HG03025 (cell line): ENCODE results near the gene CHRNB2.

Experiments used
- ATAC-seq: cut with Tn5 transposase; IDR thresholded peaks from one replicate; pipeline ENCODE4 v1.9.1; 2021; ENCODE audit warnings: mild to moderate bottlenecking, moderate library complexity; ENCODE audit not compliant: unreplicated experiment, low FRiP score

CHRNB2 gene

DNA sequence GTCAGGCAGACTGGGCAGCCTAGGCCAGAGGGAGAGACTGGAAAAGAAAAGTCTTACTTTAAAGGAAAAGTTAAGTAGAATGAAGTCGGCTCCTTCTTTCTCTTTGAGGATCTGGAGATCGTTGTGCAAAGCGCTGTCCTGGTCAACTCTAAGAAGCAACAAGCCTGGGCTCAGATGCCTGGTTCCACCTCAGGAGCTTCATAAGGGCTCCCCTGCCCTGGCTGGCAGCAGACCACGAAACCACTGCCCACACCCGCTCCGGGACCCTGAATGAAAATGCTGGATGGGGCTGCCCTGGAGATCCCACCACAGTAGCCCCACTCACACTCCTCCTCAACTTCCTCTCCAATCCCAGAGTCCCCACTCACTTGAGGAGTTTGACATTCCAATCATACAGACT is 15.5 kb upstream of the CHRNB2 start:
- ATAC-seq, result no peak

DNA sequence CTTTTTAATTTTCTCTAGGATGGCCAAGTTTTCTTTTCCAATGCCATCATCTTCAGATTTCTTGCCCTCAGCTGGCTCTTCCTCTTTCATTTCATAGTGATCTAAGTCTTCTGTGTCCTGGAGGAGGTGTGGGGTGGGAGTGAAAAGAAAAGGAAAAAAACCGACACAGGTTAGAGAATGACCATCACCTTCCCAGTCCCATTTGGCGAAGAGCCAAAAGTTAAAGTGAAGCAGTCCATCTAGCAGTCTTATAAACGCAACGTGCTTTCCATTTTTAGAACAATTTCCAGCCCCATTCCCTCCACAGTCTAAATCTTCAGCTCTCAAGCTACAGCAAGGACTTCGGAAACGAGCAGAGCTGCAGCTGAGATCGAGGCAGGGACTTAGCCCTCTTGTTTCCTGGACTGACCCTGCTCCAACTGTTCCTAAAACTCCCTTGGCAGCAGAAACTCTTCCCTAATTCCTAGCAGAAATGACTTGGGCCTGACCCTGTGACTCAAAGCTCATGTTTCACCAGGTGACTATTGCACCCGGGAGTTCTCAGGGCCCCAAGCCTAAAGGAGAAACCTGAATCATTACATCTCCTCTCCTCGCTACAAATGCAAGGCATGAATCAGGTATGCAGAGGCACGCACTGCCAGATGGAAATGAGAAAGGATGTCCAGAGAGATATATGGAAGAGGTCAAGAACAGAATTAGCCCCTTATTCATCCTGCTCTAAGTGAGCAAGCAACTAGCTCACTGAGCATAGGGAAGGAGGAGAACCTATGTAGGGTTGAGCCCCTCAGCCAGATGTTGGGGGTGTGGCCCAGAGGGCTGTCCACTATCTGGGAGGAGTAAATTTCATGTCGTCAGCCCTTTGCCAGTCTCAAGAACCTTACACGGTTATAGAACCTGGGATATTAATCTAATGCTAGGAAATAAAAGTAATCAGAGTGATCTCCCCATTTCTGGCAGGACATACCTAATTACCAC is 14.2 kb upstream of the CHRNB2 start:
- no peak for ATAC-seq

DNA sequence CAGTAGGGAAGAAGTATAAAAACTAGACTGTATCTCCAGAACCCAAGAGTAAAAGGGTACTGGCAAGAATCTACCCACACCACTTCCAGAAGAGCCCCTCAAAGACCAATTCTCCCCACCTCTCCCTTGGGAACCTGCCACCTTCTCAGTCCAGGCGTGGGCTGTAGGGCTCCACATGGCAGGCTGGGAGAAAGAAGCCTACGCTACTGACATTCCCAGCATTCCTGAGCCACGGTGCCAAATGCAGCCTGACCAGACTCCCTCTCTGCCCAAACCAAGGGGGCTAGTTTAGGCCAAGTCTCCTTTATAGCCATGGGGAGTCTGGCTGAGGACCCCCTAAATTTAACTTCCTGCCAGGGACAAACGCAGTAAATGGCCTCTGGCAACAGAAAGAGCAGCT is 11.2 kb upstream of the CHRNB2 start:
- ATAC-seq, result no peak

DNA sequence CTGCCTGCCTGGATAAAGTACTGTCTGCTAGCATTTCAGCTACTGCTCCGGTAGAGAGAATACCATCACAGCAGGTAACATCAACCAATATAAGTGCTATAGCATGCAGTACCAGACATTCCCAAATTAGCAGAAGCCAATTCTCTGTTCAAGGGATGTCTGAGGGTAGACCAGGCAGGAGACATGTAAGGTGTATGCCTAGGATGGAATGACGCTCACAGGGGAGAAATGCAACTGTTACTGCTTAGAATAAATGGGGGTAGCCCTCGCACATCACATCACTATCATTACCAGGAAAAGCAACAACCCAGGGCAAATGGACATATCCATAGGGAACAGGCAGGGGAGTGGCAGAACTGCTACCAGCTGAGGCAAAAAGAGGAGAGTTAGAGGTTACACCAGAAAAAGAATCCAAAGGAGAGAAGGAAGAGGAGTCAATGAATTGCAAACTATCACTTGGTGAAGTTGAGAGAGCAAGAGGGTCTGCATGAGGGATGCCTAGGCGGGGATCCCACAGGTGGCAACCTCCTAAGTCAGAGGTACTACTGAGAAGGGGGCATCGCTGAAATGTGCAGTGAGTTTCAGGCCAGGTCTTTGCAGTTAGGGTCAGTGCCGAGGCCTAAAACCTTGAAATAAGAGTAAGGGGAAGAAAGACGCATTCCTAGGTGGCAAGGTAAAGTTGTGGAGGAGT is 10.2 kb upstream of the CHRNB2 start:
- ATAC-seq, result no peak

DNA sequence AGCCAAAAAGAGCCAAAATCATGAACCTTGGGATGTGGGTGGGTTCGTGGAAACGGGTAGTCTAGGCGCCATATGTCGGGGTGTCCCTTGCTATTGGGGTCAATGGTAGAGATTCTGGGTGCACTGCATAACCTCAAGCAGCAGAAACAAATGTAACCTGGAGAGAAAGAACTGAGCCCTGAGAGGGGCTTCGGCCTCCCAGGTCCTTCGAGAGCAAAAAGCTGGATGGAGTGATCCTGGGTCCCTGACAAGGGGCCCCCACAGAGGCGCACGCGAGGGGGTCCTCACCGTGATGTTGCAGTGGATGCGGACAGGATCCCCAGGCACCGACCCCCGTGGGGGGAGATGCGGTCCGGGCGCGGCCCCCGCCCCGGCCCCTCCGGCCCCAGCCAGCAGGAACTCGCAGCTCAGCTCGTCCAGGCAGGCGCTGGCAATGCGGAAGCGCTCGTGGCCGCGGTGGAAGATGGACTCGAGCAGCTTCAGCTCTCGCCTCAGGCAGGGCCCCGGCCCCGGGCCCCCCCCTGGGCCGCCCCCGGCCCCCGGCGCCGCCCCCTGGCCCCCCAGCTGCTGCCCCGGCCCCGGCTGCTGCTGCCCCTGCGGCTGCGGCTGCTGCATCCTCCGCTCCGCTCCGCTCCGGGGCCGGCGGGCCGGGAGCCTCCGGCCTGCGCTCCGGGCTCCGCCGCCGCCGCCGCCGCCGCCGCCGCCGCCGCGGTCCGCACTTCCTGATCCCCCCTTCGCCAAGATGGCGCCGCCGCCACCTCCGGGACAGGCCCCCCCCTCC is 9.4 kb upstream of the CHRNB2 start, which contains the start of gene UBE2Q1:
UBE2Q1 (minus strand) TSS at position 724 of the 781 bp plus-strand sequence; CDS start at position 615, 109 bp downstream.
- peak; percentile 18 for ATAC-seq

DNA sequence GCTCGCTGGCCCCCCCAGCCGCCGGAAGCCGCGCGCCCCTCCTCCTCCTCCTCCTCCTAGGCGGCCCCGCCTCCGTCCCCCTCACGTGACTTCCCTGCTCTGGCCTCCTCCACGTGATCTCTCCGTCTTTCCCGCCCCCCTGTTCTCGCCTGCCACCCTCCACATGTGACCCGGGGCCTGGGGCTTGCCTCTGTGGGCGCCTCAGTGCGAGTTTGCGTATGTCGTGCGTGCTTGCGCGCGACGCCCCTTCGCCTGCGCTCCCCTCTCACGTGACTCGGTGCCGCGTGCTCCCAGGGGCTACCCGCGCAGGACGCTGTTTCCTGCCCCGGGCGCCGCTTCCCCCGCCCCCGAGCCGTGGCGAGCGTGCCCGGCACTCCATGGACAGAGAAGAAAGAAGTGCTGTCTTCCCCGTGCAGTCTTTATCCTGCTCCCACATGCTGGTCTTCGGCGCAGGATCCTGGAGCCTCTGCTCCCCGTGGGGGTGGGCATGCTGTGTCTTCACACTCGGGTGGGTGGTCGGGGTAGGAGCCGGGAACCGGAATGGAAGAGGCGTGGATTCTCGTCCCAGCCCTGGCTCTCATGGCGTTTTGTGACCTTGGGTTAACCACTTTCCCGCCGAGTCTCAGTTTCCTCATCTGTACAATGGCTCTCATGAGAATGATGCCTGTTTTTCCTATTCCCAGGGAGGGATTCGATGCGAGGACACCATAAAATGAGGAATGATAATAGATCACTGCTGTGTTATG is 8.7 kb upstream of the CHRNB2 start:
- ATAC-seq, result peak; percentile 86

DNA sequence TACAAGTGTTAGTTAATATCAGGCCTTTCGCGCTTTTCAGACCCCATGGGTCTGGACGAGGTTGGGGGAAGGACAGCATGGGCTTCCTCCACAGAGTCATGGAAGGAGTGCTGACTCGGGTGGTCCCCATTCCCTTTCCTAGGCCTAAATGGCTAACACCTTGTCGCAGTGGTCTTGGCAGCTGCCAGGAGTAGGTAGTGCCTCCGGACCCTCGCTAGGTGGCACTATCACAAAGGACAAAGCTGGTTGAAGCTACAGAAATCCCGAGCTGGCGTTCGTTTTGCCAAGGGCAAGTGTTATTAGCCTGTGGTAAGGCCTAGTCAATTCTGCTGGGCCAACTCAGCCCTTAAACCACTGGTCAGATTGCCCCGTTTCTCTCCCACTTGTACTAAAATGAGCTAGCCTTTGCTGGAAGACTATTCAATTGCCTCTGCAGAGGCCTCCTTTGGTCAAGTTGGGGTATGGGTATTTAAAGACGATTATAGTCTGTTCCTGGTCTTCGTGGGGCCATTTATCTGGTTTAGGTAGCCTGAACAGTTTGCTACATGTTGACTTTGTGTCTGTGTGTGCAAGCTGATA is 8.0 kb upstream of the CHRNB2 start:
- peak; percentile 17 for ATAC-seq

DNA sequence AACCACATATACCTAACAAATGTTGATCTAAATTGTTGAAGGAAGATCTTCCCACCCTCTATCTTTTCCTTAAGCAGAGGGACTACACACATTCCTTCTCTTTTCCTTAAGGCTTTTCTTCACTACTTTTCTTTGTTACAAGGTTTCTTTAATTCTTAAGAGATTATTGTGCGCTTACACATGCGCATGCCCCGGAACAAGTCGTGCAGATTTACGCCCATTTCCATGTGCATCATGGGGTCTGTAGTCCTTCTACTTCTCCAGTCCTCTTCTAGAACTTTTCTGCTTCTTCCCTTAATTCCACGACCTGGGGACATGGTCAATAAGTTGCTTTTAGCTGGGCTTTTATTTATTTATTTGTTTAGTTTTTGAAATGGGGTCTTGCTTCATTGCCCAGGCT is 1.7 kb upstream of the CHRNB2 start:
- no peak for ATAC-seq

DNA sequence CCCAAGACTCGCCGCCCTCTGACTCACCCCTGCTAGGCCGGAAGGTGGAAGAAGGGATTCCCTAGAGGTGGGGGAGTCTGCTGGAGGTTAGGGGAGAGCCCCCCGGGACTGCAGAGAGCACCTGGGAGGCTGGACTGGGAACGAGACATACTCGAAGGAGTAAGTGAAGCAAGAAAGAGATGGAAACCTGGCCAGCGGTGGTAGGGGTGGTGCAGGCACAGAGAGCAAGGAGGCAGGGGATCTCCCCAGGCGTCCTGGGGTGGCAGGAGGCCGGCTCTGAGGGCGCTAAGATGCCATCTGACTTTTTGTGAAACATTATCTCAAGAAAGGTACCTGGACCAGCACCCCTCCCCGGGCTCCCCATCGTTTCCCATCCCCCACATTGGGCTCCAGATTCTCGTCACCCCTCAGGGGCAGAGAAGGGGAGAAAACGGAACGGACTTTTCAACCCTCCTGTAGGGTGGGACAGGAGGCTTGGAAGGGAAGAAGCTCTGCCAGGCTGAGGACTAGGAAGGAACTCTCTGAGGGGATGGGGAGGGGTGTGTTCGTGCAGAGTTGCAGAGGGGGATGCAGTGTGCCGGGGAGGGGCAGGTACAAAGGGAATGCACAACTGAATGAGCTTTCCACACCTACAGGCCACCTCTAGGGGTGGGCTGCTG is 708 bp downstream of the CHRNB2 start:
- no peak for ATAC-seq

DNA sequence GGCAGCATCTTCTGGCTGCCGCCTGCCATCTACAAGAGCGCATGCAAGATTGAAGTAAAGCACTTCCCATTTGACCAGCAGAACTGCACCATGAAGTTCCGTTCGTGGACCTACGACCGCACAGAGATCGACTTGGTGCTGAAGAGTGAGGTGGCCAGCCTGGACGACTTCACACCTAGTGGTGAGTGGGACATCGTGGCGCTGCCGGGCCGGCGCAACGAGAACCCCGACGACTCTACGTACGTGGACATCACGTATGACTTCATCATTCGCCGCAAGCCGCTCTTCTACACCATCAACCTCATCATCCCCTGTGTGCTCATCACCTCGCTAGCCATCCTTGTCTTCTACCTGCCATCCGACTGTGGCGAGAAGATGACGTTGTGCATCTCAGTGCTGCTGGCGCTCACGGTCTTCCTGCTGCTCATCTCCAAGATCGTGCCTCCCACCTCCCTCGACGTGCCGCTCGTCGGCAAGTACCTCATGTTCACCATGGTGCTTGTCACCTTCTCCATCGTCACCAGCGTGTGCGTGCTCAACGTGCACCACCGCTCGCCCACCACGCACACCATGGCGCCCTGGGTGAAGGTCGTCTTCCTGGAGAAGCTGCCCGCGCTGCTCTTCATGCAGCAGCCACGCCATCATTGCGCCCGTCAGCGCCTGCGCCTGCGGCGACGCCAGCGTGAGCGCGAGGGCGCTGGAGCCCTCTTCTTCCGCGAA is 3.8 kb downstream of the CHRNB2 start:
- no peak for ATAC-seq

DNA sequence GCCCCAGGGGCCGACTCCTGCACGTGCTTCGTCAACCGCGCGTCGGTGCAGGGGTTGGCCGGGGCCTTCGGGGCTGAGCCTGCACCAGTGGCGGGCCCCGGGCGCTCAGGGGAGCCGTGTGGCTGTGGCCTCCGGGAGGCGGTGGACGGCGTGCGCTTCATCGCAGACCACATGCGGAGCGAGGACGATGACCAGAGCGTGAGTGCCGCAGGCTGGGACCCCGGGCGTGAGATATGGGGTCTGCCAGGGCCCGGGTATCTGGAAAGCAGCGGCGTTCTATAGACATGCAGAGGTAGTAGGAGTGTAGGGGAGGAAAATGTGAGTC is 4.3 kb downstream of the CHRNB2 start:
- no peak for ATAC-seq

DNA sequence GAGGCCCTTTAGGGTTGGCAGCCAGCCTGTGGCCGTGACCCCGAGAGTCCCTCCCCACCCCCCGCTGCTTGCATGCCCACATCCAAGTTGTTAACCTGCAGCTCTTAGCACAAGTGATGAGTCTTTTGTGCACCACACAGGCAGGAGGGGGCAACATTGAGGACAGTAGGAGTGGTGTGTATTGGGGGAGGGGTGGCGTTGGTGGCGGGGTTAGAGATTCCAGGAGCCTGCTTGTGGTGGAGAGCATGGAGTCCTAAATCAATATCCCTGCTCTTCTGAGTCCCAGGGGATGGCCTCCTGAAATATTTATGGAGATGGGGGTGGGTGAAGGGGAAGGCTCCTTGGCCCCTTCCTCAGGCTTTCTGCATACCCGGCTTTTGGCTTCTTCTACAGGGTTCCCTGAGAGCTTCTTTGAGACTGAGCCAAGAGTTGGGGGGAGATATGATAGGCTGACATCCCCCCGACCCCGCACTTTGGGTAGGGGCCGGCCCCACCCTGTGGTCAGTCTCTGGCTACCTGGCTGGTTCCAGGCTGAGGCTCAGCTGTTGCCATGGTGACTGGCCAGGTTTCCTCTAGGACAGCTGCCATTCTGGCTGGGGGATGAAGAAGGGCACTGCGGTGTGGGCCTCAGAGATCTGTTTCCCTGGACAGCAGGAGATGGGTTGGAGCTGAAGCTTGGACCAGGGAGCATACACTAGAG is 5.0 kb downstream of the CHRNB2 start:
- ATAC-seq, result no peak

DNA sequence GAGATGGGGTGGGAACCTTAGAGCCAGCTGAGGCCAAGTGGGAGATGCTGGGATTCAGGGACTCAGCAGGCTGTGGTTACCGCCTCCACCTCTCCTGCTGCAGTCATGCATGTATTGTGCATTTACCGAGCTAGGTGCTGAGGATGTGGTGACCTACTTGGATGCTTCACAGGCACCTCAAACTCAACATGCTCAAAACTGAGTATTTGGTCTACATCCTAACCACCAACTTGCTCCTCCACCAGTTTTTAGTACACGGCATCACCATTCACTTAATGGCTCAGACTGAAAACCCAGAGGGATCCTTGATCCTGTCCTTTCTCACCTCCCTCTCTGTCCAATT is 5.6 kb downstream of the CHRNB2 start:
- no peak for ATAC-seq

DNA sequence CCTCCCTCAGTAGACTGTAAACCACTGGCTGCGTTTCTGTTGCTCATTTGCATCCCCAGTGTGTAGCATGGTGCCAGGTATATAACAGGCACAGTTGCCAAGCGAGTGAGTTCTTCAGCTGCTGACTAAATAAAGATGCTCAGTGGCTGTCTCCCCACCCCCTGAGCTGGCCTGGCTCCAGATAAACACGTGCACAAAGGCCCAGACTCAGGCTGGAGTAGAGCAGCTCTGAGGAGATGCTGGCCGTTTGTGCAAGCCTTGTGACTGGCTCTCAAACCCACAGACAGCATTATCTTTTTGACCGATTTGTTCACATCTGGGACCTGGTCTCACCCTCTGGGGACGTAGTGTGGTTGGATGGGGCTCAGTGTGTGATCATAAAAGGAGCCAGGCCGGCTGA is 7.1 kb downstream of the CHRNB2 start:
- no peak for ATAC-seq

DNA sequence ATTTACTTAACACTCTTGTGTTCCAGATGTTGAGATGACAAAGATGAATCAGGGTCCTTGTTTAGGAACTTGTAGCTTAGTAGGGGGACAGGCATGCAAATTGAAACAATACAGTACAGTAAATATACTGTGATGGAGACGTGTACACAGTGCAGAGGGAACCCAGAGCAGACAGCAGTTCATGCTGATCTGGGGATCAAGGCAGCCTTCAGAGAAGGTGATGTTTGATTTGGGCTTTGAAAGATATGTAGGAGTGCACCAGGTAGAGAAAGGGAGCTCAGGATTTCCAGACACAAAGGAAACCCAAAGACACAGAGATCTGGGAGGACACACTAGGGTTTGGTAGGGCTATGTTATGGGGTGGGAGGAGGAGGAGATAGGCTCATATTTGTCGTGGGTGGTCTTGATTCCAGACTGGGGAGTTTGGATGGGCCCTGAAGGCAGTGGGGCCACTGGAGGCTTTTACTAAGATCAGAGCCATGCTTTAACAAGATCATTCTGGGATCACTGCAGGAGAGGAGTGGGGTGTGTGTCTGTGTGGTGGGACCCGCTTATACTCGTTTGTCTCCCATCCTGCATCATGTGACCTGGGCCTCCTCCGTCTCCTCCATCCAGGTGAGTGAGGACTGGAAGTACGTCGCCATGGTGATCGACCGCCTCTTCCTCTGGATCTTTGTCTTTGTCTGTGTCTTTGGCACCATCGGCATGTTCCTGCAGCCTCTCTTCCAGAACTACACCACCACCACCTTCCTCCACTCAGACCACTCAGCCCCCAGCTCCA is 7.8 kb downstream of the CHRNB2 start:
- ATAC-seq, result no peak

DNA sequence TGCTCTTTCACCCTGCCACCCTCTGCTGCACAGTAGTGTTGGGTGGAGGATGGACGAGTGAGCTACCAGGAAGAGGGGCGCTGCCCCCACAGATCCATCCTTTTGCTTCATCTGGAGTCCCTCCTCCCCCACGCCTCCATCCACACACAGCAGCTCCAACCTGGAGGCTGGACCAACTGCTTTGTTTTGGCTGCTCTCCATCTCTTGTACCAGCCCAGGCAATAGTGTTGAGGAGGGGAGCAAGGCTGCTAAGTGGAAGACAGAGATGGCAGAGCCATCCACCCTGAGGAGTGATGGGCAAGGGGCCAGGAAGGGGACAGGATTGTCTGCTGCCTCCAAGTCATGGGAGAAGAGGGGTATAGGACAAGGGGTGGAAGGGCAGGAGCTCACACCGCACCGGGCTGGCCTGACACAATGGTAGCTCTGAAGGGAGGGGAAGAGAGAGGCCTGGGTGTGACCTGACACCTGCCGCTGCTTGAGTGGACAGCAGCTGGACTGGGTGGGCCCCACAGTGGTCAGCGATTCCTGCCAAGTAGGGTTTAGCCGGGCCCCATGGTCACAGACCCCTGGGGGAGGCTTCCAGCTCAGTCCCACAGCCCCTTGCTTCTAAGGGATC is 8.5 kb downstream of the CHRNB2 start:
- no peak for ATAC-seq

DNA sequence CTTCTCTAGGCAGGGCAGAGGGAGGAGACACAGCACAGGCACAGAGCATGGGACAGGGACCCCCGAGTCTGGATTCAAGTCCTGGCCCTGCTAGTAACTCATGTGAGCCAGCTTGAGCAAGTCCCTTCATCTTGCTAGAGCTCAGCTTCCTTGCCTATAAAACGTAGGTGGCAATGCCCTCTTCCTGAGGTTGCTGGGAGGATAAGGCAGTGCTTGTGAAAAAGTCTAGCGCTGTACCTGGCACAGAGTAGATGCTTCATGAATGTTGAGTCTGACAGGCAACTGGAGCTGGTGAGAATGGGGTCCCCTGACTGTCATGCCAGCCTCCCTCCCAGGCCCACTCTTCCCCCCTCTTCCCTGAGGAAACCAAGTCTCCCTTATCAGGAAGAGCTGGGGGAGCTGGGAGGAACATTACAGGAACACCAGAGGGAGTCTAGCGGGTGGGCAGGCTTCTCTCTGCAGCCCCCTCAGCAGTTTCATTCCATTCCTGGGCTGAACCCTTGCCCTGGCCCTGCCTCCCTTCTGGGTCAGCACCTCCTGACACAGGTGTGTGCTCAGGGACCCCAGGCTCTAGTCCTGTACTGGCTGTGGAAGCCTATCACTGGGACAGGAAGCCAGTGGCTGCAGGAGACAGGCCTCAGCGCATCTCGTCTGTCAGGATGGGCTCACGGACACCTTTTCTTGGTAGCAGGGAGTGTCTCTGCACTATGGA is 9.9 kb downstream of the CHRNB2 start:
- ATAC-seq, result no peak
